NCI-H2171 treated with DMSO at 0.1 percent for 48 hours (cell line): ENCODE data around the gene ZFP57.
A peak's percentile ranks its signal among the peaks of the same experiment; 100 is the strongest.

Experiments used
- DNase-seq: peaks from one replicate; lab custom pipeline; 2025; lab: John Stamatoyannopoulos, UW

The ZFP57 gene

DNA sequence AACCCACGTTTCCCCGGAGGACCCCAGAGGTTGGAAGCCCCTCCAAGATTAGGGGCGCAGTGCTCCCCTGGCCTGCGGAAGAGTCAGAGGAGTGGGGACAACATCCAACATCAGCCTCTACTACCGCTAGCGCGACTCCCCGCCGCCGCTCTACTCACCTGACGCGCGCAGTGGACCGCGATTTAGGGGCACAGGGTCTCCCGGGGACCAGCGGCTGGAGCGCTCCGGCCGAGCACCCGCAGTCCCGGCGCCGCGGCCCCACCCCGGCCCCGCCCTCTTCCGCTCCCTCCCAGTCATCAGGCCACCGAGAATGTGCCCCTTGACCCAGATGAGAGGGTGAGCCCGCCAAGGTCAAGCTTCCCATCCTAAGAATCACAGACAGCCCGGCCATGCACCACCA is at the start of gene ZFP57:
Gene ZFP57, minus strand, starts transcription at position 249 of the 400 bp plus-strand sequence. CDS start 4,149 bp downstream, outside the sequence.
- DNase-seq: no peak

DNA sequence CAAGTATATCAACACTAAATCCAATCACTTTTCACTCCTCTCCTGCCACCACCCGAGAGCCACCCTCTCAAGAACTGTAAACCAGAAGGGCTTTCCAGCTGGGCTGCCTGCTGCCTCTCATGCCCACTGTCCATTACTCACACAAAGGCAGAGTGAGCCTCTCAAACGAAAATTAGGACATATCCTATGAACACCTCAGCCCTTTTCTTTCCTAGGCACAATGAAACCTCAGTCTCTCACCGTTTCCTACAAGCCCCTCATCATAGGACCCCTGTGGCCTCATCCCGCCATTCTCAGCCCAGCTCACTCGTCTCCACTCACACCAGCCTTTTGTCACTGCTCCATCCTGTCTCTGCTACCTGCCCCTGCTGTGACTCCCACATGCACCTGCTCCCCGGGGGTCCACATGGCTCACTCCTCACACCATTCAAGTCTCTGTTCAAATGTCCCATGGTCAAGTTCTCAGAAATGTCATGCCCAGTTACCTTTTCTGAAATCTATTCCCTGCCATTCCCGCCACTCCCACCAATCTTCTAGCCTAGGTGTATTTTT is 49.7 kb upstream of the ZFP57 start:
- no peak for DNase-seq

DNA sequence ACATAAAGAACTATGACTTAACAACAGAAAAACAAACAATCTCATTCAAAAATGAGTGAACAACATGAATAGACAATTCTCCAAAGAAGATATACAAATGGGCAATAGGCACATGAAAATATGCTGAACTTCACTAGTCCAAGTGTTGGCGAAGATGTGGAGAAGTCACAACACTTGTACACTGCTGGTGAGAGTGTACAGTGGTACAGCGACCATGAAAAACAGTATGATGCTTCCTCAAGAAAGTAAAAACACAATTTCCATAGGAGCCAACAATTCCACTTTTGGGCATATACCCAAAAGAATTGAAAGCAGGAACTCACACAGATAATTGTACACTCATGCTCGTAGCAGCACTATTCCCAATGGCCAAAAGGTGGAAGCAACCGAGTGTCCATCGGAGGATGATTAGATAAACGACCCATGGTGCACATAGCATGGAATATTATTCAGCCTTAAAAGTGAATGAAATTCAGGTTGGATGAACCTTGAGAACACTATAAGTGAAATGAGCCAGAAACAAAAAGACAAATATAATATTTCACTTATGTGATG is 48.9 kb upstream of the ZFP57 start:
- DNase-seq: no peak

DNA sequence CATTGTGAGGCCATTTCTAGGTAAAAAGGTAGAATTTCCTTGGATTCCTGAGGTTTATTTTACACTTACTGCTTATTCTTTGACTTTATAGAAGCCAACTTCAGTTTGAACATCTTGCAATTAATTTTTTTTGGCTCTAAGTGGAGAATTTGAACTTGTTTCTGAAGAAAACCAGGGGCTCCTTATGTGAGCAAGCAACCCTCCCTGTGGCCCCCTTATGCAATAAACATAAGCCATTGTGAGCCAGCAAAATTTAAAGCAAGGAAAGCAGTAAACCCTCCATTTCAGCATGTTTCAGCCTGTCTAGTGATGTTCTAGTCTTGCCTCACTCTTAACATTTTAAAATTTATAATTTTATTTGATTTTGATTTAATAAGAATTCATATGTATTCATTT is 47.9 kb upstream of the ZFP57 start:
- DNase-seq: no peak

- no peak for DNase-seq
These were observed 47.4 kb upstream of the ZFP57 start for GRCh38 chr6:29728173-29728874.

GRCh38 chr6:29727637-29728036 is 46.7 kb upstream of the ZFP57 start:
- no peak for DNase-seq

GRCh38 chr6:29726571-29727194 is 45.7 kb upstream of the ZFP57 start:
- DNase-seq: no peak

- no peak for DNase-seq
These were observed 45.0 kb upstream of the ZFP57 start for GRCh38 chr6:29726001-29726400.

DNA sequence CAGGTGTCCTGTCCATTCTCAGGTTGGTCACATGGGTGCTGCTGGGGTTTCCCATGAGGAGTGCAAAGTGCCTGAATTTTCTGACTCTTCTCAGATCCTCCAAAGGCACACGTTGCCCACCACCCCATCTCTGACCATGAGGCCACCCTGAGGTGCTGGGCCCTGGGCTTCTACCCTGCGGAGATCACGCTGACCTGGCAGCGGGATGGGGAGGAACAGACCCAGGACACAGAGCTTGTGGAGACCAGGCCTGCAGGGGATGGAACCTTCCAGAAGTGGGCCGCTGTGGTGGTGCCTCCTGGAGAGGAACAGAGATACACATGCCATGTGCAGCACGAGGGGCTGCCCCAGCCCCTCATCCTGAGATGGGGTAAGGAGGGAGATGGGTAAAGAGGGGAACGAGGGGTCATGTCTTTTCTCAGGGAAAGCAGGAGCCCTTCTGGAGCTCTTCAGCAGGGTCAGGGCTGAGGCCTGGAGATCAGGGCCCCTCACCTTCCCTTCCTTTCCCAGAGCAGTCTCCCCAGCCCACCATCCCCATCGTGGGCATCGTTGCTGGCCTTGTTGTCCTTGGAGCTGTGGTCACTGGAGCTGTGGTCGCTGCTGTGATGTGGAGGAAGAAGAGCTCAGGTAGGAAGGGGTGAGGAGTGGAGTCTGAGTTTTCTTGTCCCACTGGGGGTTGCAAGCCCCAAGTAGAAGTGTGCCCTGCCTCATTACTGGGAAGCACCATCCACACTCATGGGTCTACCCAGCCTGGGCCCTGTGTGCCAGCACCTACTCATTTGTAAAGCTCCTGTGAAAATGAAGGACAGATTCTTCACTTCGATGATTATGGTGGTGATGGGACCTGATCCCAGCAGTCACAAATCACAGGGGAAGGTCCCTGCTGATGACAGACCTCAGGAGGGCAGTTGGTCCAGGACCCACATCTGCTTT is 44.3 kb upstream of the ZFP57 start:
- no peak for DNase-seq

DNA sequence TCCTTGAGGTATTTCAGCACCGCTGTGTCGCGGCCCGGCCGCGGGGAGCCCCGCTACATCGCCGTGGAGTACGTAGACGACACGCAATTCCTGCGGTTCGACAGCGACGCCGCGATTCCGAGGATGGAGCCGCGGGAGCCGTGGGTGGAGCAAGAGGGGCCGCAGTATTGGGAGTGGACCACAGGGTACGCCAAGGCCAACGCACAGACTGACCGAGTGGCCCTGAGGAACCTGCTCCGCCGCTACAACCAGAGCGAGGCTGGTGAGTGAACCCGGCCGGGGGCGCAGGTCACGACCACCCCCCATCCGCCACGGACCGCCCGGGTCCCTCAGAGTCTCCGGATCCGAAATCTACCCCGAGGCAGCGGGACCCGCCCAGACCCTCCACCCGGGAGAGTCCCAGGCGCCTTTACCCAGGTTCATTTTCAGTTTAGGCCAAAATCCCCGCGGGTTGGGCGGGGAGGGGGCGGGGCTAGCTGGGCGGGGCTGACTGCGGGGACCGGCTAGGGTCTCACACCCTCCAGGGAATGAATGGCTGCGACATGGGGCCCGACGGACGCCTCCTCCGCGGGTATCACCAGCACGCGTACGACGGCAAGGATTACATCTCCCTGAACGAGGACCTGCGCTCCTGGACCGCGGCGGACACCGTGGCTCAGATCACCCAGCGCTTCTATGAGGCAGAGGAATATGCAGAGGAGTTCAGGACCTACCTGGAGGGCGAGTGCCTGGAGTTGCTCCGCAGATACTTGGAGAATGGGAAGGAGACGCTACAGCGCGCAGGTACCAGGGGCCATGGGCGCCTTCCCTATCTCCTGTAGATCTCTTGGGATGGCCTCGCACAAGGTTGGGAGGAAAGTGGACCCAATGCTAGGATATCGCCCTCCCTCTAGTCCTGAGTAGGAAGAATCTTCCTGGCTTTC is 43.0 kb upstream of the ZFP57 start:
- no peak for DNase-seq

- DNase-seq: peak; percentile 37
These were observed 42.3 kb upstream of the ZFP57 start, which contains the start of gene HLA-F for GRCh38 chr6:29723262-29723665. HLA-F (plus strand) TSS chr6:29723434; CDS start chr6:29723464, 30 bp downstream.

DNA sequence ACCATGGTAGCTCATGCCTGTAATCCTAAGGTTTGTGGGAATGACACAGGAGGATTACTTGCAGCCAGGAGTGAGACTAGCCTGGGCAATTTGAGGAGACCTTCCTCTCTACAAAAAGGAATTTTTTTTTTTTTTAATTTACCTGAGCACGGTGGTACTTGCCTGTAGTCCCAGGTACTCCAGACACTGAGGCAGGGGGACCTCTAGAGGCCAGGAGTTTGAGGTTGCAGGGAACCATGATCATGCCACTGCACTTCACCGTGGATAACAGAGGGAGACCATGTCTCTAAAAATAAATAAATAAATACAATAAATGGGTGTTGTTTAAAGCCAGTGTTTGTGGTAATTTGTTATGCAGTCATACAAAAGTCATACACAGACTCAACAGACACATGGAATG is 39.9 kb upstream of the ZFP57 start:
- no peak for DNase-seq

- DNase-seq: no peak
These were observed 29.5 kb upstream of the ZFP57 start for GRCh38 chr6:29710281-29710941.

DNA sequence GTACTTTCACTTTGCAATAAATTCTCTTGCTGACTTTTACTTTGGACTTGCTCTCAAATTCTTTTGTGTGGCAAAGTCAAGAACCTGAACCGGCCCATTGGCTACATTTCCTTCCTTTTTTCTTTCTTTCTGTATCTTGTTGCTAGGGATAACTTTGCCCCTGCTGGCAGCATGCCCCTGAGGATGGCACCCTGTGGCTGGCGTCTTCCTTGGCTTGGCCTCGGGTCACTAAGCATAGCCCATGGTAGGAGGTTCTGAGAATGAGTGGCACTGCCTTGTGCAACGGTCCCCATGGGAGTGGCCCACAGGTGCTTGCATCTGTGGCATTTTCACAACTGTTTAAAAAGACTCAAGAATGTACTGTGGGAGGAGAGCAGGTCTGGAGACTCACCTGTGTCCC is 28.2 kb upstream of the ZFP57 start:
- no peak for DNase-seq

DNA sequence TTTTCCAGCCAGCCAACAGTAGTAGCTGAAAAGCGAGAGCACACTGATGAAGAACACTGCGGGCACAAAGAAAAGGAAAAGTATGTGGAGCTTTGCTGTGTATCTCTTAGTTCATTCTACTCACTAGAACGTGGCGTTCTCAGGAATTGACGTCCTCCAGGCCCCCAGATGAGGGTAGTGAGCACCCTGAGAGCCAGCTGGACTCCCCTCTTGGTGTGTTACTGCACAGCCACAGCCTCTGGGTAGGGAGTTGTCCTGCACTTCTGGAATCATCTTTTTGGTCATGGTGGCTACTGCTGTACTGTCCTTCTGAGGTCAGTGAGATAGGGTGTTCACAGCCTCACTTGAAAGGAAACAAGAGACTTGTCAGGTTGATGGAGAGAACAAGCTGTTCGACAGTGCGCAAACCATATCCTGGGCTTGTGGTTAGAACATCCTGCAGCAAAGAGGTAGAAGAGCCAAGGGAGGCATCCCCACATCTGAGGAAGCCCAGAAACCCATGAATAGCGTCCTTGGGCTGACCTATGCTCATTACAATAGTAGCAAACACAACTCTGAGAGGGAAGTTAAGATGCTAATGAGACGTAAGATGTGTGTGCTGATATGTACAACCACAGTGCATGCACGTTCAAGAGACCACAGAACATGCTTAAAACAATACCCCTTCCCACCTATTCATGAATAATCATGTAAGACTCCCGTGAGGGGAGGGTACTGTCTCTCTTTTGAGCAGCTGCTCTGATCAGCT is 27.7 kb upstream of the ZFP57 start:
- DNase-seq: no peak

GRCh38 chr6:29705389-29706231 is 24.7 kb upstream of the ZFP57 start:
- peak; percentile 15 for DNase-seq

GRCh38 chr6:29702519-29703103 is 21.7 kb upstream of the ZFP57 start:
- DNase-seq: no peak
